MV-4-11 (cell line): Measurements from ENCODE around the gene ZNF678.

Experiments
- DNase-seq: peaks from one replicate; lab custom pipeline; 2025; lab: John Stamatoyannopoulos, UW

Gene ZNF678

DNA sequence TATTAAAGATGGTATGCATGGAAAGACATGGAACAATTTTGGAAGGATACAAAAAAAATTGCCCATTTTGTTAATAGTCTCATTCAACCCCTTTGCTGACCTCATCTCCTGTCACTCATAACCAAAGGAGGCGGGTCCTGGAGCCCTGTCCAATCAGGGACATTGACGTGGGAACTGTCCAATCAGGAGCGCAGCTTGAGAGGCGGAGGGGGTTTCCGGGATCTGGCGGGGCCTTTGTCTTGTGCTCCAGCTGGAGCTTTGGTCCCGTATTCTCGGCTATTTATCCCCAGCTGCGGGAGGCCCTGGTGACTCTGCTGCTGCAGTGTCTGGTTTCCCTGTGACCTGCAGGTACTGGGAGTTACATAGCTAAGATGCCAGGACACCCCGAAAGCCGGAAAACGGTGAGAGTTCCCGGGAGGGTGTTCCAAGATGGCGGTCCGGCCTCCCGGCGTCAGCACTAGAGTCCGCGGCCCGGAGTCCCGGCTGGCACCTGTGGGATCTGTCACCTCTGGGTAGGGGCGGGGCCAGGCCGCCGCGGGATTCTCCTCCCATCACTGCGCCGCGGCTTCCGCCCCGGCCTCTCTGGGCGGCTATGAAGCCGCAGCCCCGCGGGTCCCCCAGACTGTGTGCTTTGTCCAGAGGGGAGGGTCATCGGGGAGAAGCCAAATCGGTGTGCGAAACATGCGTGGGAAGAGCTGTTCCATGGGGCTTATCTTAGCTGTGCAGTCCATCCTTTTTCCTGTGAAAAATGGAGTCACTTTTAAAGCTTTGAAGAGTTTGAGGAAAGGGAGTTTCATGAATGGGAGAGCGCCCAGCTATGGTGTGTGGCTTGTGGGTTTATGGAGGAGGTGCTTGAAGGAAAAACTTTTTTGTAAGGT, at the start of gene ZNF678:
TSS of gene ZNF678 (plus strand) at position 233 of the 878 bp plus-strand sequence. CDS start 87,436 bp downstream, outside the sequence.
- DNase-seq = peak; percentile 92

DNA sequence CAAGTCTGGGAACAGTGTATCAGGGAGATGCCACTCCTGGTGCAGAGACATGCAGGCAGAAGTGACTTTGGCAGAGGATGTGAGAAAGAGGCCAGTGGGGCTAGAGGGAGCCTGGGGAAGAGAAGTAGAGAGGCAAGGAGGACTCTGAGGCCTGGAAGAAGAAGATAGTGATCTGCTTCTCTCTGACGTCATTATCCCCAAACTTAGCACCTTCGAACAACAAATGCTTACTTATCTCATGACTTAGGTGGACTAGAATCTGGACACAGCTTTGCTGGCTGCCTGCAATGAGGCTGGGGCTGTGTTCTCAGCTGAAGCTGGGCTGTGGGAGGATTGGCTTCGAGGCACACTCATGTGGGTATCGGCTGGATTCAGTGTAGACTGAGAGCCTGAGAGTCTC, 44.5 kb upstream of the ZNF678 start:
- DNase-seq = no peak

DNA sequence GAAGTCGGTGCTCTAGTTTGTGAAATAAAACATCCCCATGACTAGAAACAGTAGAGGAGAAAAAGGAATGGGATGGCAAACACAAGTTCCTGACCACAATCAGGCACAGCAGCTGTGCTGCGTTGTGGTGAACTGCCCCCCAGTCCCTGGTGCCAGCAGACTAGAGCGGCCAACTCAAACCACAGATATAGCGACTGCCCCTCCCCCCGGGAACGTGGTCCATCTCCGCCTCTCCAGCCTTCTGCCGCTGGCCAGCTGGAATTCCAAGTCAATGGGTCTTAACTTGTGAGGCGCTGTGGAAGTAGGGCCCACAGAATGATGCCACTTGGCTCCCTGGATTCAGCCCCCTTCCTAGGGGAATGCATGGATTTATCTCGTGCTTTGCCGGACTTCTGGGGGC, 41.6 kb upstream of the ZNF678 start:
- no peak for DNase-seq

DNA sequence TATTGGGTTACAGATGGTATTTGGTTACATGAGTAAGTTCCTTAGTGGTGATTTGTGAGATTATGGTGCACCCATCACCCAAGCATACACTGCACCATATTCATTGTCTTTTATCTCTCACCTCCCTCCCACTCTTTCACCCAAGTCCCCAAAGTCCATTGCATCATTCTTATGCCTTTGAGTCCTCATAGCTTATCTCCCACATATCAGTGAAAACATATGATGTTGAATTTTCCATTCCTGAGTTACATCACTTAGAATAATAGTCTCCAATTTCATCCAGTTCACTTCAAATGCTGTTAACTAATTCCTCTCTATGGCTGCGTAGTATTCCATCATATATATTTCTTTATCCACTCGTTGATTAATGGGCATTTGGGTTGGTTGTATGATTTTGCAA, 36.8 kb upstream of the ZNF678 start:
- DNase-seq = no peak

DNA sequence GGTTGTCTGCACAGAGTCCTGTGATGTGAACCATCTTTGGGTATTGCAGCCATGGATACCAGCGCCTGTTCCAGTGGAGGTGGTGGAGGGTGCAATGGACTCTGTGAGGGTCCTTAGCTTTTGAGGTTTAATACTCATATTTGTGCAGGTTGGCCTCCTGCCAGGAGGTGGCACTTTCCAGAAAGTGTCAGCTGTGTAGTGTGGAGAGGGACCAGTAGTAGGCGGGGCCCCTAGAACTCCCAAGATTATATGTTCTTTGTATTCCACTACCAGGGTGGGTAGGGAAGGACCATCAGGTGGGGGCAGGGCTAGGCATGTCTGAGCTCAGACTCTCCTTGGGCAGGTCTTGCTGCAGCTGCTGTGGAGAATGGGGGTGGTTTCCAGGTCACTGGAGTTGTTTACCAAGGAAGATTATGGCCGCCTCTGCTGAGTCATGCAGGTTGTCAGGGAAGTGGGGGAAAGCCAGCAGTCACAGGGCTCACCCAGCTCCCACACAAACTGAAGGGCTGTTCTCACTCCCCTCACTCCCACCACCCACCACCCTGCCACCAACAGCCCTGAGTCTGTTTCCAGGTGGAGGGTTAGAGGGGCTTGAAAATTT, 31.2 kb upstream of the ZNF678 start:
- DNase-seq = no peak

DNA sequence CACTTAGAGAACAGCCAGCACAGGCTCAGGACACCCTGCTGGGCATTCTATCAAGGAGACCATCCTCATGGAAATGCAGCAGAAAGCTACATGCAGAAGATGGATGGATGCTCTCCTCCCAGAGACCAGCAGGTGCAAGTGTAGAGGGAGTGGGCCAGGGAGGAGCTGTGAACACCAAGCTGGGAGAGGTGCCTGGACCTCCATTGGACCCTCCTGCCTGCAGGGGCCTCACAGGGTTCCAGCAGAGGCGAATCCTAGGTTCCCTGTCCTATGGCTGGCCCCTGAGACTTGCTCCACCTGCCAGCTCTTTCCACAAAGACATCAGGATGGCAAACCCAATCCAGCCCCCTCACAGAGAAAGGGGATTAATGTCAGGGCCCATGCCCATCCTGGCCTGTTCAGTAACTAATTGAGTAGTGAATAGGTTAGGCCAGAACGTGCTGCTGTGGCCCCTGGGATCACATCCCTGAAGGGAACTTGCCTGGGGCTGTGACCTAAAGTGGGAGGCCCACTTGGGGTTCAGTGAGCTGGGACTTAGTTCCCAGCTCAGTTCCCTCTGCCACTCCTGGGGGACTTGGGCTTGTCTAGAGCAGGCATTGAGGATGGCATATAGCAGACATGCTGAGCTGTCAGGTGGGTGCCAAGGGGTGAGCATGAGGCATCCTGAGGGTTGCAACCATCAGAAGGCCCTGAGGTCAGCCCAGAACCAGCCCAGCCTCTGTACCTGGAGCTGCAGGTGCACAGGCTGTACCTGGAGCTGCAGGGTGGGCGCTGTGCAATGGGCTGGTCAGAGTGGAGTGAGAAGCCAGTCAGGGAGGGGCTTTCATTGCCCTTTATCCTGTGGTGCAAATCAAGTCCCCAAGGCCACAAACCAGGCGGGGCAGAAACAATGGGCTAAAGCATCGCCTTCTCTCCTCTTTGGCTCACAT, 22.9 kb upstream of the ZNF678 start:
- DNase-seq = no peak

DNA sequence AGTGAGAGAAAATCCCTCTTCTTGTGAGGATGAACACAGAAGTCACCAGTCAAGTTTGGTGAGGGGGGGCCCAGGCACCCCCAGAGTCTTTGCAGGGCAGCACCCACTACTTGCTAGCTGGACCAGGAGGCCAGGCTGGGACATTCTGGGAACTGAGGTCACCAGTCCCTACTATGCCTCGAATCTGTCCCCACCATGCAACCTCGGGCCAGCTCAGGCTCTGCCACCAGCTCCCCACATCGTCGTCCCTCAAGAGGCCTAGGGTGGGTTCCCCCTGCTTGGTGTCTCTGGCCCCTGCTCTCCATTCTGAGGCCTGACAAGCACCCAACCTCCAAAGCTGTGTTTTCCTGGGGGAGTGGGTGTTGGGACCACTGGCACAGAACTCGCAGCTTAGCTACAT, 22.2 kb upstream of the ZNF678 start:
- no peak for DNase-seq

DNA sequence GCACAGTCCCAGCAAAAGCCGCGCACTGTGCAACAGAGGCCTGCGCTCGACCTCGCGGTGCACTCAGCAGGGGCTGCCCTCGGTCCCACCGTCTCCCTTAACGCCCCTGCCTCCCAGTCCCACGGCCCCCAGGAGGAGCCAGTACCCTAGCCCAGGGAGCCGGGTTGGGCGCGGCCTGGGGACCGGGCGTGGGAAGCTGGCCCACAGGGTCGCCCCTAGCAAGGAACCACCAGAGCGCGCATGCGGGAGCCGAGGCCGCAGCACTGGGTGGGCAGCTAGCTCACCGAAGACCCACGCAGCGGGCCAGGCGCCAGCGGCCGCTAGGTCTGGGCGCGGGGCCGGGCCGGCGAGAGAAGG, 21.6 kb upstream of the ZNF678 start:
- no peak for DNase-seq

DNA sequence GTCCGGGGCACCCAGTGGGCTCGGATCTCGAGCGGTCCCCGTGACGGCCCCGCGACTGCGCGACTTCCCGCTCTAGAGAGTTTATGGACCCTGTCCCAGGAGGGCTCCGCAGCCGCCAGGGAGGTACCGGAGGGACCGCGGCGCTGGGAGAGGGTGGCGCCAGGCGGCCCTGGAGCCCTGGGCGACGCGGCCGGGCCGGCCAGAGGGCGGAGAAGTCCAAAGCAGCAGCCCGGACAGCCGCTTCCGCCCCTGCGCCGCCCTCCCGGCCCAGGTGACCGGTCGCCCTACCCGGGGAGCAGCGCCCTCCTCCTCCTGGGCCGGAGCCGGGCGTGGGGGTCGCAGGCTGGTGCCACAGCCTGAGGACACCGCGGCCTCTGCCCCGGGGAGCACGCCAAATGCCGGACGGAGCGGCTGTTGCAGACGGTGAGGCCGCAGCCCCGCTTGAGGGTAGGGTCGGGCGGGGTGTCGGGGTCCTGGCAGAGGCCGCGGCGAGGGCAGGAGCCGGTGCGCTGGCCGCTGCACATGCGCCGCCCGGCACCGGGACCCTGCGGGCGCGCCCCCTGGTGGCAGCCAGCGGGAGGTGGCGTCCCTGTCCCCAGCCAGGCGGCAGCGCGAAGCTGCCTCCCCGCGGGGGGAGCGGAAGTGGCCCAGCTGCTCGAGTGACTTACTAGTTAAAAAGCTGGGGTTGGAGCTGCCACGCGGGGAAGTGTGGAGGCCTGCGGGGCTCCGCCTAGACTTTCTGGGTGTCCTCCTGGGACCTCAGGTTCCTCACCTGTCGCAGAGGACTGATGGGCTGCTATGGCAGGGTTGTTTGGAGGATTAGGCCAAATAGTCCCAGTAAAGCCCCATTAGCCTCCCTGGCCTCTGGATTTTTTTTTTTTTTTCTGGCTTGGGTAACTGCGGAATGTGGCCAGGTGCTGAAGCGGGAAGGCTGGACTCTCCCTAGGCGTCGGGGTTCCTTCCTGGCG, 20.9 kb upstream of the ZNF678 start:
- peak; percentile 69 for DNase-seq

DNA sequence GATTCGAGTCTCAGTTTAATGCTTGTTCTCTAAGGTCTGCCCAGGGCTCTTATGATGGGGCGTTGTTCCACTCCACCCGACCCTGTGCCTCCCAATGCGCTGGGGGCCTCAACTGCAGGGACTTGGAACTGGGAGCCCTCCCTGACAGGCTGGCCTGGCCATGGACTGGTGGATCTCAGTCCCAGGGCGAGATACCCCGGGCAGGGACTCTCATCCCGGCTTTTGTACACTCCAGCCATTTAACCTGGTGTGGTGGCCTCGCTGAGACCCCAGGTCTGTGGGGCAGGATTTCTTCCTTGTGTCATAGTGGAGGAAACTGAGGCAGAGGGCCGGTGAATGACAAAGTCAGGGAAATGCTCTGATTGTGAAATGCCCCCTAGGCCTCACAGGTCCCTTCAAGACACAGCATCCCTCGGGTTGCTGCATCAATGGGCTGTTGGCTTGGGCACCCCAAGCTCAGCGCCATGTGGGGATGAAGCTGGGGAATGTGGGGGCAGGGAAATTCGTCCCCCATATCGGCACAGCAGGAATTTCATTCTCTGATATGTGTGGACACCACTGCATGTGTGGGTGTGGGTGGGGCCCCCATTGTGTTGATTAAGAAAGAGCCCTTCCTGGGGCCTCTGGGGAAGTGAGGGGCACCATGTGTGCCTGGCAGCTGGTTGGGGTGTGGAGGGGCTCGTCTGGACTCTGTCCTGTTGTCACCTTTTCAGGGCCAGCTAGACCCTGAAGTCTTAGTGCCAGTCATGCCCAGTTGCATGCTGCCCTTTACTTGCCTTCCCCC, 19.9 kb upstream of the ZNF678 start:
- no peak for DNase-seq

DNA sequence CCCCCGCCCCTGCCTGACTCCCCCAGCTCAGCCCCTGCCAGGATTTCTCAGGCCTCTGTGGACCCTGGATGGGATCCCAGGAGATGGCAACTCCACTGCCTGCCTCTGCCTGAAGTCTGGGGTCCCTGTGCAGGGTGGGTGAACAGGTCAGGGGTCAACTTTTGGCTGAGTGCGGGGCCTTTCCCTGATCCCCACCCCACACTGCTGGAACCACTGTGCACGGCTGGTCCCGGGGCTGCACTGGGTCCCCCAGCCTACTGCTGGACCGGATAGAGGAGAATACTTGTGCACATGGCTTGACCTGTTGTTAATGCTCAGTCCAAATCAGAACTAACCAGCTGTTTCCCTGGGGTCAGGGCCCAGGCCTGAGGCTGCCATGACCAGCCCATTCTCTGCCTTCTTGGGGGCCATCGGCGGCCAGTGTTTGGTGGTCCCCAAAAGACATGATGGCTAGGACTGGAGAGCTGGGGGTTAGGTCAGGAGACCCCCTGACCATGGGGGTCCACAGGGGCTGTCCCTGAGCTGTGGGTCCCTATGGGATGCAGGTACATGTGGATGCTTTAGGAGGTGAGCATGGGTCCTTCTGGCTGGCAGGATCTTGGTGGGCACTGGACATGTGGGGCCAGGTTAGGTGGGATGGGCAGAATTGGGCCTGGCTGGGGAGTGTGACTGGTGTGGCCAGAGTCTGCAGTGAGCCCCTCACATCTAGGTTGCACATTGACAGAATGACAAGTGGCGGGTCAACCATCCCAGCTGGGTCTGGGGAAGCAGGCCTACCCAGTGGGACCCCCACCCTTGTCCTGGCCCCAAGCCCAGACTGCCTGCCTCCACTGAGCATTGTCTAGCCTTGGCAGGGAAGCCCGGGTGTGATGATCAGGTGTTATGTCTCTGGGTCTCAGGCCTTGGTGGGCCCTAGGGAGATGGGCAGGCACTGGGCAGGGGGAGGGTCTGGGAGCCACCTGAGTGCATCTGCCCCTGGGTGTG, 19.0 kb upstream of the ZNF678 start:
- no peak for DNase-seq

DNA sequence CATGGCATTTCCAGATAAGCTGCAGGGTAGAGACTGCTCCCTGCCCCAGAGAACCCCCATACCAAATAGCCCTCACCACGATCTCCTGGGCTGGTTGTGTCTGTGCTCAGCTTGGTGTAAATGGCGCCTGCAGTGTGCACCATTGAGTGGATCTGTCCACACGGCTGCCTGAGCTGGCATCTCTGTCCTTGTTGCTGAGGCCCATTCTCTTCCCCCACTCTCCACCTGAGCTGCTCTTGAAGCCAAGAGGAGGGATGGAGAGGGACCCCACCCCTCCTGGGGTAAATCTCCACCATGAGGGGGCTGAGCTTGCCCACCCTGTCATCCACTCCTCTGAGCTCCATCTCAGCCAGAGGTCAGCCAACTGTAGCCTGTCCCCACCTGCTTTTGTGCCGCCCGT, 18.0 kb upstream of the ZNF678 start:
- no peak for DNase-seq

DNA sequence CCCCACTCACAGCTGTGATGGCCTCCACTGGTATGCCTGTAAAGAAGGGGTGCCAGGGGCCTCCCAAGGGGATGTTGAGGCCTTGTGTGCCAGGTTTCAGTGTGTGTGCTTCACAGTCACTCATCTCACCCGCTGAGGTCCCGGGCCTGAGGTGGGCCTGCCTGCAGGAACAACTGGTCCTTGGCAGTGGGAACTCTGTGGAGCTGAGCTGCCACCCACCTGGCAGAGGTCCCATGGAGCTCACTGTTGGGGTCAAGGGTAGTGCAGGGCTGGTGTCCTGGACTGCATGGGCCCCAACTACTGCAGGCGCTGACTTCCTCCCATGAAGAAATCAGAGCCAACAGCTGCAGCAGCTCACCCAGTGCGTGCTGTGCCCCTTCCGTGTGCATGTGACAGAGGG, 17.3 kb upstream of the ZNF678 start:
- no peak for DNase-seq

DNA sequence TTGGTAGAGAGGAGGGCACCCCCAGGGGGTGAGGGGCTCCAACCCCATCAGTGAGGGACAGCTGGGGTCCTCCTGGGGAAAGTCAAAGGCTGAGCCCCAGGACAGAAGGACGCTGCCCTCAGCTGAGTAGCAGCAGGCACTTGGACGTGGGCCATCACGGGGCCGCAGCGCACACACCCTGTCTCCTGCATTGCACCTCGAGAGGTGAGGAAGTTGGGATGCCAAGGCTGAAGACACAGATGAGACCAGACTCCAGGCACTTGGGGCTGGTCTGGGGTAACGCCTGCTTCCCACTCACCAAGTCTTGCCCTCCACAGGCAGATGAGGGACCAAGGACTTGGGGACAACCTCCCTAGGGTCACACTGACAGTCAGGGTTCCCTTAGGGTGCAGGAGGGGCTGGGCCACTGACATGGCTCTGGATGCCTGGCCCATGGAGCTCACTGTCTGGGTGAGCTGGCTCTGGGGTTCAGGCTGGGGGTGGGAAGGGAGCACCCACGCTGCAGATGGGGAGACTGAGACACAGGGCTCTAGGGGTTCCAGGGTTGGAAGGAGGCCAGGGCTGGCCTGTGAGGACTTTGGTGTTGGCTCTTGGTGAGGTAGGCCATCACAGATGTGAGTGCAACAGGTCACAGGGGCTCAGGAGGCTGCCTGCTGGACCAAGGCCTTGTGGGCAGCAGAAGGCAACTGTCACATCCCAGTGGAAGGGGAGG, 16.6 kb upstream of the ZNF678 start:
- DNase-seq = no peak

DNA sequence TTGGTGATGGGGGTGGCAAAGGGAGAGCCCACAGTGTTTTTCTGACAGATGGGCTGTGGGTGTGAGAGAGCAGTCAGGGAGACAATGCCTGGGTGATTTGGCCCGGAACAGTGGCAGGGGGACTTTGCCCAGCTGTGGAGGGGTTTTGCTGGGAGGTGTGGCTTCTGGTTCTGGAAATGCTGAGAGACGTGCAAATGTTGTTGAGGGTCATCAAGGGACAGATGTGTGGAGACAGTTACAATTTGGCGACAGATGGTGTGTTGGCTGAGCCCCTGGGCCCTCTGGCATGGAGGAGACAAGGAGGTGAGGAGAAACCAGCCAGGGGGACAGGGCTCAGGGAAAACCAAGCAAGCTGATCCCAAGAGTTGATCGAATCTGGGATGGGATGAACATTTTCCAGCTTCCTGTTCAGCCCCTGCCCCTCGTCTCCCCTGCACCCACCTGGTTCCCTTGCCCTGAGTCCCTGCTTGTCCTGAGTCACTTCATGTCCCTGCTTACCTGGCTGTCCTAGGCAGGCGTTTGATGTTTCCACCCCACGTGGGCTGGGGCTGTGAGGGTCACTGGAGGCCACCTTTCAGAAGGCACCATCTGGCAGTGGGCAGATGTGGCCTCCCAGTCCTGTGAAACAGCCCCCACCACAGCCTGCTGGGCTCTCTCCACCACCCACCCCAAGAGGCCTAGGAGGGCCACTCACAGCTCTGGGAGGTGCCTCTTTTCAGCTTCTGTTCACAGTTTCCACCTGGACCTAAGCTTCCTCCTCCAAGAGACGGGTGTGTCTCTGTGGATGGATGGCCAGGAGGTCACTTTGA, 15.8 kb upstream of the ZNF678 start:
- DNase-seq = no peak

DNA sequence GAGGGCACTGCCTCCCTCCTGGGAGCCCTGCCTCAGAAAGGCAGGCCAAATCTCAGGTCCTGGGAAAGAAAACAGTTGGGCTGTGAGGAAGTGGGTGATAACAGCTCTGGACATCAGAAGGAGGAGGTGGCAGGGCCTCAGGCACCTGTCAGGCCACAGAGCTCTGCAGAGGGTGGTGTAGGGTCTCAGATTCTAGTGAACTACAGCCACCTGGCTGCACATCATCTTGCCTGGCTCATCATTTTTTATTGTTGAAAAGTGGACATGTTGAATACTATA, 15.3 kb upstream of the ZNF678 start:
- DNase-seq = no peak

DNA sequence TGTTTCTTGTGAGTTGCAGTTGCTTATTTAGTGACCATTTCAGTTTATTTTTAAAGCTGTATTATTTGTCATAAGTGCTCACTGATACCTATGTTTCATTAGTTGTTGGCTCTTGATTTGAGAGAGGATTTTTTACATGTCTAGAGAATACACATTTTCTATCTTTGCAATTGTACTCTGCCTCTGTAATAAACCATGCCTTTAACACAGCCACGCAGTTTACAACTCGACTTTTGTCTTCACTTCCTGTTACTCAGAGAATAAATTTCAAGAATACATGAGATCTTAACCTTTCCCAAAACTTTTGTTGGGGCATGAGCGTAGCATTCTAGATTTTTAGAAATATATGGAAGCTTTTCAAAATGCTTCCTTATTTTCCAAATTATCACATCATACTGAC, 14.9 kb upstream of the ZNF678 start:
- DNase-seq = no peak

DNA sequence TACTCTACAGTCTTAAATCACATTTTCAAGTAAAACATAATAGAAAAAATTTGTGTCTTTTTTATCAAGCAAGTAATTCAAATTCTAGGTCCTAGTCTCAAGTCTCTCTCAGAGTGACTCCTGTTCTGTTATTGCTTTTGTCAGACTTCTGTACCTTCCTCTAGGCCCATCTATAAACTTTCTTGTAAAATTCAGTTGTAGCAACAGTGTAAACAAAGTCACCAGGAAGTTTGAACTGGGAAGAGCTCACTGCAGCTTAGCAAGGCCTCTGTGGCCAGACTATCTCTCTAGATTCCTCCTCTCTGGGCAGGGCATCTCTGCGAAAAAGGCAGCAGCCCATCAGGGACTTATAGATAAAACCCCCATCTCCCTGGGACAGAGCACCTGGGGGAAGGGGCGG, 13.5 kb upstream of the ZNF678 start:
- DNase-seq = no peak
